GM23338 (cell line): ENCODE measurements around the gene LRMDA. TPM values are rescaled to one million over a fixed set of nuclear protein-coding genes. Genes with fewer than 3 reads are reported as not detected.

Experiments
- ATAC-seq: fragments of 200-7000 bp; cut with Tn5 transposase; 3 replicates; pipeline ENCODE4 v1.9.1; 2020
- DNase-seq: peaks from one replicate; pipeline ENCODE4 v3.0.0-alpha.2; 2015; ENCODE audit warnings: low spot score
- H2AFZ ChIP-seq: fragments of 200-600 bp; sonication (generic); 2 replicates; pipeline ENCODE4 v1.8.0; 2016; ENCODE audit warnings: antibody characterized with exemption, mild to moderate bottlenecking, moderate library complexity
- H3F3A ChIP-seq: fragments of 200-600 bp; sonication (generic); replicated peaks from 2 replicates; pipeline ENCODE4 v1.8.0; 2017; ENCODE audit warnings: antibody characterized with exemption, mixed run types, low read depth
- H3K27ac ChIP-seq: fragments of 200-600 bp; sonication (generic); 2 replicates; pipeline ENCODE4 v1.6.1; 2016; ENCODE audit warnings: low read depth
- H3K27me3 ChIP-seq: fragments of 200-600 bp; sonication (generic); 2 replicates; pipeline ENCODE4 v1.8.0; 2016; ENCODE audit warnings: mild to moderate bottlenecking, mixed run types, moderate library complexity; ENCODE audit not compliant: insufficient read depth
- H3K36me3 ChIP-seq: fragments of 200-600 bp; sonication (generic); 2 replicates; pipeline ENCODE4 v1.8.0; 2016; ENCODE audit warnings: mild to moderate bottlenecking; ENCODE audit not compliant: insufficient read depth
- H3K4me1 ChIP-seq: fragments of 200-600 bp; sonication (generic); 2 replicates; pipeline ENCODE4 v1.8.0; 2016; ENCODE audit warnings: mild to moderate bottlenecking, moderate library complexity; ENCODE audit not compliant: insufficient read depth
- H3K4me2 ChIP-seq: fragments of 200-600 bp; sonication (generic); 2 replicates; pipeline ENCODE4 v1.7.1; 2017; ENCODE audit warnings: mixed run types
- H3K4me3 ChIP-seq: fragments of 200-600 bp; sonication (generic); 2 replicates; pipeline ENCODE4 v1.6.1; 2016; ENCODE audit warnings: mixed run types
- H3K79me2 ChIP-seq: fragments of 200-600 bp; sonication (generic); replicated peaks from 2 replicates; pipeline ENCODE4 v1.8.0; 2017; ENCODE audit warnings: mild to moderate bottlenecking; ENCODE audit not compliant: insufficient read depth
- H3K9me2 ChIP-seq: fragments of 200-600 bp; sonication (generic); 2 replicates; pipeline ENCODE4 v1.8.0; 2017; ENCODE audit not compliant: insufficient read depth
- H4K20me1 ChIP-seq: fragments of 200-600 bp; sonication (generic); replicated peaks from 2 replicates; pipeline ENCODE4 v1.8.0; 2017; ENCODE audit warnings: mild to moderate bottlenecking; ENCODE audit not compliant: insufficient read depth
- H3K27ac Mint-ChIP-seq: 2 replicates; pipeline ENCODE4 v1.8.0; 2020; ENCODE audit warnings: inconsistent platforms, mild to moderate bottlenecking, moderate library complexity, mixed read lengths
- H3K27me3 Mint-ChIP-seq: 3 replicates; pipeline ENCODE4 v1.8.0; 2022; ENCODE audit warnings: low read depth, mild to moderate bottlenecking, moderate library complexity, mixed read lengths, inconsistent platforms; ENCODE audit not compliant: insufficient read depth, poor library complexity
- H3K36me3 Mint-ChIP-seq: 3 replicates; pipeline ENCODE4 v1.8.0; 2021; ENCODE audit warnings: low read depth, mild to moderate bottlenecking, inconsistent platforms, moderate library complexity, mixed read lengths
- H3K4me1 Mint-ChIP-seq: 3 replicates; pipeline ENCODE4 v1.8.0; 2020; ENCODE audit warnings: mild to moderate bottlenecking, inconsistent platforms, mixed read lengths
- H3K4me3 Mint-ChIP-seq: 3 replicates; pipeline ENCODE4 v1.8.0; 2021; ENCODE audit warnings: moderate library complexity, mild to moderate bottlenecking, inconsistent platforms, mixed read lengths
- H3K9me3 Mint-ChIP-seq: 3 replicates; pipeline ENCODE4 v1.8.0; 2020; ENCODE audit warnings: moderate library complexity, mild to moderate bottlenecking, inconsistent platforms, mixed read lengths
- CREB1 ChIP-seq: fragments of 250-450 bp; sonication (Bioruptor Pico); IDR thresholded peaks from 2 replicates; pipeline ENCODE4 v1.5.0; 2020; ENCODE audit warnings: low read depth, mild to moderate bottlenecking, moderate library complexity
- ETS1 ChIP-seq: IDR thresholded peaks from 2 replicates; pipeline ENCODE4 v1.6.1; 2016; ENCODE audit warnings: antibody characterized with exemption
- EZH2 ChIP-seq: fragments of 200-600 bp; sonication (generic); IDR thresholded peaks from one replicate; pipeline ENCODE4 v1.8.0; 2017; ENCODE audit warnings: antibody characterized with exemption, mild to moderate bottlenecking, low read depth; ENCODE audit not compliant: unreplicated experiment
- JUNB ChIP-seq: IDR thresholded peaks from one replicate; pipeline ENCODE4 v1.6.1; 2016; ENCODE audit warnings: antibody characterized with exemption; ENCODE audit not compliant: unreplicated experiment
- NANOG ChIP-seq: IDR thresholded peaks from 2 replicates; pipeline ENCODE4 v1.6.1; 2016; ENCODE audit warnings: antibody characterized with exemption, borderline replicate concordance
- POLR2AphosphoS5 ChIP-seq: IDR thresholded peaks from 2 replicates; pipeline ENCODE4 v1.6.1; 2016; ENCODE audit warnings: antibody characterized with exemption, low read depth
- STAT1 ChIP-seq: IDR thresholded peaks from one replicate; pipeline ENCODE4 v1.6.1; 2016; ENCODE audit warnings: antibody characterized with exemption; ENCODE audit not compliant: unreplicated experiment
- ZNF331 ChIP-seq: fragments of 250-450 bp; sonication (Bioruptor Pico); IDR thresholded peaks from 2 replicates; pipeline ENCODE4 v1.5.0; 2020; ENCODE audit warnings: low read depth, mild to moderate bottlenecking, moderate library complexity
- ZNF462 ChIP-seq: fragments of 250-450 bp; sonication (Bioruptor Pico); IDR thresholded peaks from 2 replicates; pipeline ENCODE4 v1.5.0; 2020; ENCODE audit warnings: mild to moderate bottlenecking, moderate library complexity
- polyA plus RNA-seq: library from polyadenylated mRNA; unstranded; fragments of >200 nt; fragmentation: Nextera tagmentation; extraction: Ambion mirVana; gene quantifications from 2 replicates; pipeline ENCODE4 v1.2.1, GENCODE V29; 2016
- total RNA-seq: library from RNA; depleted of rRNA; stranded (reverse); fragments of >200 nt; shearing (Covaris generic); gene quantifications from 2 replicates; pipeline ENCODE4 v1.2.3, GENCODE V29; 2014

LRMDA gene
- total and polyA plus RNA-seq, 2 experiments from 2014 or later: 0.90 to 1.8 TPM

DNA sequence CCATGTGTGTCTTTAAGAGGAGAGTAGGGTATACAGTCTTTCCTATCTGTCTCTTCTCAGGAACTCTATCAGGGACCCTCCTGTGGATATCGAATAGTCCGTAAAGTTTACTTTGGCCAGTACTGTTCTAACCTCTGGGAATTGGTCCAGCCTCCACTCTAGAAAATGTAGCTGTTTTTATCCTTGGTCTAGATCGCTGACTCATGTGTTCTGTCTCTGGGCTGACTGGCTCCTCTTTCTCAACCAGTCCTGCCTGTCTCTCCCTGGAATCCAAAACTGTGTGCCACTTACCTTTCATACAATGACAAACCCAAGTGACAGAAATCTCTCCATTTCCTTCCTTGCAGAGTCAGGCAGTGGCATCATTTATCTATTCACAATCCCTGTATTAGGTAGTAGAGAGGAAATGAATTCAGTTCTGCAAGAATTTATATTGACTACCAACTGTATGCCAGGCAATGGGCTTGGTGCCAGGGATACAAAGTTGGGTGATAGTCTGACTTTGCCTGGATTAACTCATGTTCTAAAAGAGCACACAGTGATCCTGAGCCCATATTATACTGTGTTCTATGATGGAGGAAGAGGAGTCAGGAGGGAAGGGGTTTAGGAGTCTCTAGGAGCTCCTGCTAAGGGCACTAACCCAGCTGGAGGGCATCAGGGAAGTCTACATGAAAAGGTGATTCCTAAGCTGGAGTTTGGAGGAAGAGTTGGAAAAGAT is 232.7 kb downstream of the LRMDA start:
- Mint-ChIP-seq H3K4me1 (0 out of 3 replicates have a peak, but pooled peaks cover 3% of the 10 kb centered on the region), H3K4me3 (no peak overlapping the region), H3K9me3 (no peaks in the 10 kb centered on the region), H3K36me3 (no peaks in the 10 kb centered on the region), H3K27me3 (no peaks in the 10 kb centered on the region), H3K27ac (no peak overlapping the region)
- Histone ChIP-seq H3K4me1 (no peaks in the 10 kb centered on the region), H3K36me3 (no peaks in the 10 kb centered on the region), H3K4me3 (no peak overlapping the region), H2AFZ (no peak overlapping the region), H3K27me3 (no peaks in the 10 kb centered on the region), H3K27ac (no peak overlapping the region), H3K79me2 (no peaks in the 10 kb centered on the region), H3K4me2 (no peak overlapping the region), H4K20me1 (no peaks in the 10 kb centered on the region), H3K9me2 (no peaks in the 10 kb centered on the region), H3F3A (no peaks in the 10 kb centered on the region)
- no peak for TF ChIP-seq POLR2AphosphoS5
- TF ChIP-seq ZNF331: no peak
- TF ChIP-seq ETS1: no peak
- TF ChIP-seq STAT1: no peak
- TF ChIP-seq JUNB: no peak
- TF ChIP-seq ZNF462: no peak
- no peak for TF ChIP-seq NANOG
- TF ChIP-seq EZH2: no peak
- TF ChIP-seq CREB1 (CRISPR knock-in tag): no peak
- ATAC-seq (no peak), DNase-seq (no peak)
